NT2/D1 (cell line): ENCODE results near the gene FBXO48.

Experiments used
- SUZ12 ChIP-seq: IDR thresholded peaks from 2 replicates; pipeline ENCODE4 v1.6.1; 2011; ENCODE audit not compliant: insufficient read length, insufficient read depth; ENCODE audit errors: extremely low read depth
- YY1 ChIP-seq: IDR thresholded peaks from 2 replicates; pipeline ENCODE4 v1.6.1; 2011; ENCODE audit not compliant: insufficient read length, insufficient read depth
- ZNF274 ChIP-seq: IDR thresholded peaks from 2 replicates; pipeline ENCODE4 v1.6.1; 2011; ENCODE audit warnings: mild to moderate bottlenecking, low read depth, low read length

DNA sequence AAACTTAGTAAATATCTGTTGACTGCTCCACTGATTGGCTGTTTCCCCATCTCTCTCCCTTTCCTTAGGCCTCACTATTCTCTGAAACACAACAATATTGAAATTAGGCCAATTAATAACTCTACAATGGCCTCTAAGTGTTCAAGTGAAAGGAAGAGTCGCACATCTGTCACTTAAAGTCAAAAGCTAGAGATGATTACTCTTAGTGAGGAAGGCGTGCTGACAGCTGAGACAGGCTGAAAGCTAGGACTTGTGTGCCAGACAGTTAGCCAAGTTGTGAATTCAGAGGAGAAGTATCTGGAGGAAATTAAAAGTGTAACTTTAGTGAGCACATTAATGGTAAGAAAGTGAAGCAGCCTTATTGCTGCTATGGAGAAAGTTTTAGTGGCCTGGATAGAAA, 53.6 kb downstream of the FBXO48 start:
- no peak for TF ChIP-seq SUZ12
- no peak for TF ChIP-seq ZNF274
- TF ChIP-seq YY1 = no peak
